ENCODE measurements around the gene DST. TPM values are rescaled to one million over a fixed set of nuclear protein-coding genes. Genes with fewer than 3 reads are reported as not detected.

The DST gene
- total RNA-seq, 4 donors from 2014 or later = 189 to 276 (median 219) TPM

GRCh38 chr6:56663344-56663743 is 20.7 kb upstream of the DST start:
- TF ChIP-seq CTCF (IDR thresholded peaks at IDR 0.05; ENCODE audit: low read depth) = no peak

GRCh38 chr6:56660381-56660730 is 17.7 kb upstream of the DST start:
- TF ChIP-seq CTCF (IDR thresholded peaks at IDR 0.05; ENCODE audit: low read depth) = no peak

GRCh38 chr6:56659721-56660380 is 17.2 kb upstream of the DST start:
- no peak for TF ChIP-seq CTCF (IDR thresholded peaks at IDR 0.05; ENCODE audit: low read depth)

- TF ChIP-seq CTCF (IDR thresholded peaks at IDR 0.05; ENCODE audit: low read depth) = no peak
Observed at GRCh38 chr6:56658326-56658725, 15.6 kb upstream of the DST start.

GRCh38 chr6:56657354-56657753 is 14.7 kb upstream of the DST start:
- no peak for TF ChIP-seq CTCF (IDR thresholded peaks at IDR 0.05; ENCODE audit: low read depth)

- no peak for TF ChIP-seq CTCF (IDR thresholded peaks at IDR 0.05; ENCODE audit: low read depth)
Observed at GRCh38 chr6:56656466-56656865, 13.8 kb upstream of the DST start.

GRCh38 chr6:56655996-56656395 is 13.3 kb upstream of the DST start:
- no peak for TF ChIP-seq CTCF (IDR thresholded peaks at IDR 0.05; ENCODE audit: low read depth)

Data from subcutaneous adipose tissue (tissue), 4 donors.